GM18505 (cell line): Measurements from ENCODE around the gene XRCC1.

Experiments
- ATAC-seq: cut with Tn5 transposase; IDR thresholded peaks from one replicate; pipeline ENCODE4 v1.9.1; 2021; ENCODE audit not compliant: unreplicated experiment
- POLR2A ChIP-seq: IDR thresholded peaks from 4 replicates; pipeline ENCODE4 v1.6.1; 2011; ENCODE audit warnings: borderline replicate concordance; ENCODE audit not compliant: insufficient read depth, insufficient read length; ENCODE audit errors: extremely low read depth

The XRCC1 gene

DNA sequence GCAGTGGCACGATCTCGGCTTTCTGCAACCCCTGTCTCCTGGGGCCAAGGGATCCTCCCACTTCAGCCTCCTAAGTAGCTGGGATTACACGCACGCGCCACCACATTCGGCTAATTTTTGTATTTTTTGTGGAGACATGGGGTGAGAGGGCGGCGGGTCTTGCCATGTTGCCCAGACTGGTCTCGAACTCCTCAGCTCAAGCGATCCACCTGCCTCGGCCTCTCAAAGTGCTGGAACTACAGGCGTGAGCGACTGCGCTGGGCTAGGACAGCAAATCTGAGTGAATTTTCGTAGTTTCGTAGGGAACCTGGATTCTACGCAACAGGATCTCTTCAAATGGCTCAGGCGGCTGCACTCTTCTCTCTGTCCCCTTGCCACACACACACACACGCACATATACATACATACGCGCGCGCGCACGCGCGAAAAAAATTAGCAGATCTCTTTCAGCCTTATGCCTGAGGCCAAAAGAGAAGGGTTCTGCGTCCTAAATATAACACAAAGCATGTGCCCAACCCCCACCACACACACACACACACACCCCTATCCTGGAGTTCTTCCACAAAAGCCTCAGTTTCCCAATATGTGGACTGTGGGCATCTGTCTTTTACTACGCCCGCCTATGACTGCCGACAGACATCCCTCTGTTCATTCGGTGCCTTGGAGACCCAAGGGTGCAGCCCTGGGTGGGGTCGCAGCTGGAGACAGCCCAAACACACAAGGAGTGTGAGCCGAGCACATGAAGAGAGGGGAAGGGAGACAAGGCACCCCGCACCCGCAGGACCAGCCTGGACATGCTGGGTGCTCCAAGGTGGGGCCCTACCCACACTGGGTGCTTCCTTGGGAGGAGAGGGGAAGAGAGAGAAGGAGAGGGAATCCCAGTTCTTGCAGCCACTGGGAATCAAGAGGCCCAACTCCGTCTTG, 890 bp upstream of the XRCC1 start:
- ATAC-seq, result no peak
- no peak for TF ChIP-seq POLR2A

DNA sequence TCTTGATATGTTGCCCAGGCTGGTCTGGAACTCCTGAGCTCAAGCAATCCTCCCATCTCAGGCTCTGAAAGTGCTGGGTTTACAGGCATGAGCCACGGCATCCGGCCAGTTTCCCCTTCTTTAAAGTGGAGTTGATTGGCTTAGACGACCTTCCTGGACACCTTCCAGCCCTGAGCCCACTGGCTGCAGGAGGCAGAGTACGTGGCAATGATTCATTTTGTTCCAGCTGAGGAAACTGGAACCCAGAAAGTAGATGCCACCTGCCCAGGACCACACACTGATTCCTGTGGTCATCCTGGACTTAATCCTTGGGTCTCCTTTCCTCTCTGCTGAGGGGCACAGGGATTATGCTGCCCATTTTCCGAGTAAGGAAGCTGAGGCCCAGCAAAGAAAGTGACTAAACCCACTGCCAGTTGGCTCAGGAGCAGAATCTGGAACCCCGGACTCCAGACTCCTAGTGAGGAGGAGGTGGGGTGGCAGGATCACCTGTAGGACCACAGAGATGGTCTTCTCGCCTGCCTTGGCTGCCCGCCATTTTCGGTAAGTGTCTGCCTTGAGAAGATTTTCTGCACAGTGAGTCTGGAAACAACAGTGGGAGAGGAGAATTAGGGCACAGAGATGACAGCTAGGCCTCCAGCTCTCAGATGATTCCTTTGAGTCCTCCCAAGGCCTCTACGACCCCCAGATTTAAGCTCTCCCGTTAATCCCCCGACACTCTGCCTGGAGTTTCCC, 737 bp downstream of the XRCC1 start:
- ATAC-seq, result no peak
- TF ChIP-seq POLR2A, result no peak

DNA sequence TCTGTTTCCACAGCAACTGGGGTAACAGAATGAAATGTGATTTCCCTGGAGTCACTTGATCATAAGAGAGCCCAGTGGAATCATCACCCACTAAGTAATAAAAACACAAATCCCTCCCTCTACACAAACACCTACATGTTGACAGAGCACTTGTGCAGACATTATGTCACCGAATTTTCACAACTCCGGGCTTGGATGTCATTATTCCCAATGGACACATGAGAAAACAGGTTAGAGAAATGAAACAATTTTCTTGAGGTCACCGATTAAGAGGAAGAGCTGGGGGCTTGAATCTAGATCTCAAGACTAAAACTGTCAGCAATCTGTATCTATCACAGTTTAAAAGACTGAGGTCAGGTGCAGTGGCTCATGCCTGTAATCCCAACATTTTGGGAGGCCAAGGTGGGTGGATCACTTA, 3.1 kb downstream of the XRCC1 start:
- no peak for ATAC-seq
- no peak for TF ChIP-seq POLR2A

DNA sequence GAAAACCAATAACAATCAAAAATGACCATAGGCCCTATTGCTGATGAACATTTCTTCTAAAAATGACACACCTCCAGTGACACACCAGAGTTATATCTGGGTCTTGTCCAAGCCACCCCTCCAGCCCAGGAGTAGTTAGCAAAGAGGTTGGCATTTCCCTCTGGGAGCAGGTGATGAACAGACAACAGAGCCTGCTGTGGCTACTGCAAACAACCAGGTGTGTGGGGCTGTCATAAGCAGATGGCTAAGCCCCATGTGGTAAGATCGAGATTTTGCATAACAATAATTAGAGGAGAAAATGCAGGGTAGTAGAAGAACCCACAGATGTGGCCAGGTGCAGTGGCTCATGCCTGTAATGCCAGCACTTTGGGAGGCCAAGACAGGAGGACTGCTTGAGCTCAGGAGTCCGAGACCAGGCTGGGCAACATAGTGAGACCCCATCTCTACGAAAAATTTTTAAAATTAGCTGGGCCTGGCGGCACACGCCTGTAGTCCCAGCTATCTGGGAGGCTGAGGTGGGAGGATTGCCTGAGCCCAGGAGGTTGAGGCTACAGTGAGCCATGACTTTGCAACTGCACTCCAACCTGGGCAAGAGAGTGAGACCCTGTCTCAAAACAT, 5.0 kb downstream of the XRCC1 start:
- ATAC-seq, result no peak
- TF ChIP-seq POLR2A, result no peak

- no peak for ATAC-seq
Measured at GRCh38 chr19:43569657-43570056, 5.7 kb downstream of the XRCC1 start.

GRCh38 chr19:43564800-43565199, 10.5 kb downstream of the XRCC1 start:
- ATAC-seq, result no peak
- no peak for TF ChIP-seq POLR2A

More at GRCh38 chr19:43569657-43570056, 5.7 kb downstream of the XRCC1 start:
- no peak for TF ChIP-seq POLR2A

DNA sequence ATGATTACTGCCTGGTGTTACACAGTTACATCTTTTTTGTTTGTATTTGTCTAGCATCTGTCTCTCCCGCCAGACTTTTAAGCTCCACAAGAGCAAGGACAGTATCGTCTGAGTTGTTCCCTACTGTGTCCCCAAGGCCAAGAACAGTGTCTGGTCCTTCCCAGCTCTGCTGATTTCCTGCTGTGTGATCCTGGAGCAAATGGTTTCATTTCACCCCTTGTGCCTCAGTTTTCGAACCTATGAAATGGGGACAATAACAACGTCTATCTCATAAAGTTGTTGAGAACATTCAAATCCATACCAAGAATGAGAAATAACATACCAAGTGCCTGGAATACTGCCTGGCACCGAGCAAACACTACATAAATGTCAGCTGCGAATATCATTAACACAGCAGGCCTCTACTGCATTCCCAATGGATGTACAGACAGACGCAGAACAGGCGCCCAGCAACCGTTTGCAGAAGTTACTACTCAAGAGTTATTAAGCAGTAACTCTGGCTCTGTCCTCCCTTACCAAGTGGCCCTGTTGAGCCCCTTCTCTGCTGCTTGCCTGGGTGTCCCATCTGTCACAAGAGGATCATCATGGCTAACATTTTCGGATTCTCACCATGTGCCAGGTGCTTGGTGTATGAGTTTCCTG, 11.4 kb downstream of the XRCC1 start:
- no peak for ATAC-seq
- no peak for TF ChIP-seq POLR2A

DNA sequence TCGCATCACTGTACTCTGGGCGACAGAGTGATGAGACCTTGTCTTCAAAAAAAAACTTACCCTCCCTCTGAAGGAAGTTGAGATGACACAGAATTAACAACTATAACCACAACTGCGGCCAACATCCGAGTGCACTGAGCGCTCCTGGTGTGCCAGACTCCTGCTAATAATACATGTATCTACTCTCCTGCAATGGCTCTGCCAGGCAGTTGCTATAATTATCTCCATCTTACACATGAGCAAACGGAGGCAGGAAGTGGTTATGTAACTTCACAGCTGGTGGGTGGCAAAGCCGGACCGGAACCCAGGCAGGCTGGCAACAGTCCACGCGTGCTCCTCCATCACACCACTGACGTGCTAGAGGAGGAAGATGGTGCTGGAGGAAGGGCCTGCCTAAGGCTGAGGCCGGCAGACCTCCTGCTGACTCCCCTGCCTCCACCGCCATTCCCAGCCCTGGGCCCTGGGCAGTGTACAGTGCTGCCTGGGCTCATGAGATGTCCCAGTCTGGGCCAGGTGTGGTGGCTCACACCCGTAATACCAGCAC, 12.6 kb downstream of the XRCC1 start:
- no peak for TF ChIP-seq POLR2A
- peak; percentile 70 for ATAC-seq

- no peak for TF ChIP-seq POLR2A
- ATAC-seq, result no peak
Measured at GRCh38 chr19:43562226-43562697, 13.1 kb downstream of the XRCC1 start.

- no peak for TF ChIP-seq POLR2A
- ATAC-seq, result no peak
Measured at GRCh38 chr19:43561139-43561970, 14.0 kb downstream of the XRCC1 start.

GRCh38 chr19:43560687-43561086, 14.6 kb downstream of the XRCC1 start:
- no peak for TF ChIP-seq POLR2A
- ATAC-seq, result no peak
